Erythroblast (primary cell): ENCODE measurements around the gene ITPR1.

ENCODE experiments used
- GATA1 ChIP-seq: IDR thresholded peaks from 2 replicates; pipeline ENCODE4 v1.6.1; 2011; ENCODE audit warnings: low read depth, mild to moderate bottlenecking, control low read depth, low read length, moderate library complexity
- POLR2A ChIP-seq: IDR thresholded peaks from 2 replicates; pipeline ENCODE4 v1.6.1; 2011; ENCODE audit warnings: mild to moderate bottlenecking, low read length

DNA sequence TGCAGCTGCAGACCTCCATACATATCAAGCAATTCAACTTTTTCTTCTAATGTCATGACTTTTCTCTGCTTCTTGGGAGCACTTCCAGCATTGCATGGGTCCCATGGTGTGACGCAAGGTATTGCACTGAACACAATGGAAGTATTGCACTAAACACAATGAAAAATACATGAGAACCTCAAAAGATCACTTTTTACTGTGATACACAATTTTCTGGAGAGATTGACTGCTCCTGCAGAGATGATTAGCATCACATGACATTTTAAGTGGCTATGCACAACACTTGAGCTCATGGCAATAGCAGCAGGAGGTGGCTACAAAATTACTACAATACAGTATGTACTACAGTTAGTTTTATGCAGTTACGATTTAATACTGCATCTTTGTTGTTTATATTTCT, 372.6 kb downstream of the ITPR1 start:
- no peak for TF ChIP-seq POLR2A
- no peak for TF ChIP-seq GATA1
